ENCODE results near the gene XRCC5. TPM values are rescaled to one million over a fixed set of nuclear protein-coding genes. Genes with fewer than 3 reads are reported as not detected.

The XRCC5 gene
- total RNA-seq, 1 experiment from 2014 or later, result 618 TPM

GRCh38 chr2:216206041-216206703, 97.0 kb downstream of the XRCC5 start:
- H3K27me3 Mint-ChIP-seq (ENCODE audit: low read depth), result no peaks in the 10 kb centered on the region
- Histone ChIP-seq H3K14ac (ENCODE audit: insufficient read depth, low read length) (no peak overlapping the region), H4K91ac (ENCODE audit: insufficient read length, low read depth, low read length) (no peak overlapping the region), H2AFZ (ENCODE audit: low read length) (no peak overlapping the region), H3K56ac (ENCODE audit: insufficient read length, low read depth, low read length) (no peak overlapping the region), H2BK5ac (ENCODE audit: insufficient read length, low read length) (no peak overlapping the region), H3K9ac (ENCODE audit: extremely low read depth, insufficient read length, low read length) (no peak overlapping the region), H2AK5ac (ENCODE audit: insufficient read length, low read length) (no peak overlapping the region), H4K20me1 (ENCODE audit: control insufficient read depth, insufficient read depth, insufficient read length) (peaks cover 2% of the 10 kb centered on the region), H2BK15ac (ENCODE audit: low read depth, low read length) (no peak overlapping the region), H4K8ac (replicated peaks; ENCODE audit: insufficient read length, low read depth, low read length) (no peak overlapping the region), H2BK120ac (ENCODE audit: low read depth, low read length, poor library complexity, severe bottlenecking) (no peak overlapping the region), H3K23ac (ENCODE audit: insufficient read length, low read depth, low read length) (no peak overlapping the region), H3K9me3 (ENCODE audit: control insufficient read depth, low read depth, low read length) (no peaks in the 10 kb centered on the region), H4K5ac (ENCODE audit: insufficient read length, low read depth, low read length) (no peak overlapping the region), H3K27ac (ENCODE audit: insufficient read length, low read depth, low read length) (no peak overlapping the region), H3K79me1 (ENCODE audit: insufficient read depth, low read depth, low read length, poor library complexity, severe bottlenecking) (no peaks in the 10 kb centered on the region), H2BK12ac (ENCODE audit: insufficient read length, low read depth, low read length) (no peak overlapping the region), H3K4ac (ENCODE audit: low read depth, low read length) (no peak overlapping the region), H3K23me2 (ENCODE audit: insufficient read length, low read depth, low read length, poor library complexity, severe bottlenecking) (no peaks in the 10 kb centered on the region), H3K18ac (ENCODE audit: insufficient read length, low read depth, low read length) (no peak overlapping the region), H3K27me3 (ENCODE audit: insufficient read depth, low read length) (no peaks in the 10 kb centered on the region), H3K4me1 (ENCODE audit: insufficient read depth, low read length) (no peaks in the 10 kb centered on the region), H3K79me2 (ENCODE audit: insufficient read depth, low read length) (no peaks in the 10 kb centered on the region), H3T11ph (ENCODE audit: low read length) (no peak overlapping the region), H2BK20ac (ENCODE audit: low read depth, low read length, poor library complexity, severe bottlenecking) (no peak overlapping the region), H3K4me2 (ENCODE audit: insufficient read depth, insufficient read length, low read length) (no peak overlapping the region)
- no CpG with 5 or more reads among the region's 2 CpGs for WGBS (ENCODE audit: extremely low coverage, insufficient read length, low lambda C conversion rate)
- H3K4me1 Mint-ChIP-seq, result peaks cover 0 to 4% of the 10 kb centered on the region in 2 experiments; a peak in 1 of 4 replicates
- peak overlapping the region in 1 of 3 experiments; percentile 32; a peak in 2 of 7 replicates for H3K27ac Mint-ChIP-seq
- DNase-seq, result no peak
- TF ChIP-seq CTCF (conservative IDR thresholded peaks at IDR 0.05), result no peak
- H3K9me3 Mint-ChIP-seq, result no peaks in the 10 kb centered on the region
- peaks cover 41 to 75% (median 62%) of the 10 kb centered on the region in 3 experiments for H3K36me3 Mint-ChIP-seq (ENCODE audit: insufficient read depth in 1 of 3, low read depth in 3 of 3)
- H3K4me3 Mint-ChIP-seq, result no peak overlapping the region
